Measurements from ENCODE around the gene MMRN2. TPM values are rescaled to one million over a fixed set of nuclear protein-coding genes. Genes with fewer than 3 reads are reported as not detected.
"Not testable (repeated sequence)": the region's sequence is repeated elsewhere in the genome, so short reads cannot be mapped to it uniquely, and the experiment has no call there.

Gene MMRN2, protein sequence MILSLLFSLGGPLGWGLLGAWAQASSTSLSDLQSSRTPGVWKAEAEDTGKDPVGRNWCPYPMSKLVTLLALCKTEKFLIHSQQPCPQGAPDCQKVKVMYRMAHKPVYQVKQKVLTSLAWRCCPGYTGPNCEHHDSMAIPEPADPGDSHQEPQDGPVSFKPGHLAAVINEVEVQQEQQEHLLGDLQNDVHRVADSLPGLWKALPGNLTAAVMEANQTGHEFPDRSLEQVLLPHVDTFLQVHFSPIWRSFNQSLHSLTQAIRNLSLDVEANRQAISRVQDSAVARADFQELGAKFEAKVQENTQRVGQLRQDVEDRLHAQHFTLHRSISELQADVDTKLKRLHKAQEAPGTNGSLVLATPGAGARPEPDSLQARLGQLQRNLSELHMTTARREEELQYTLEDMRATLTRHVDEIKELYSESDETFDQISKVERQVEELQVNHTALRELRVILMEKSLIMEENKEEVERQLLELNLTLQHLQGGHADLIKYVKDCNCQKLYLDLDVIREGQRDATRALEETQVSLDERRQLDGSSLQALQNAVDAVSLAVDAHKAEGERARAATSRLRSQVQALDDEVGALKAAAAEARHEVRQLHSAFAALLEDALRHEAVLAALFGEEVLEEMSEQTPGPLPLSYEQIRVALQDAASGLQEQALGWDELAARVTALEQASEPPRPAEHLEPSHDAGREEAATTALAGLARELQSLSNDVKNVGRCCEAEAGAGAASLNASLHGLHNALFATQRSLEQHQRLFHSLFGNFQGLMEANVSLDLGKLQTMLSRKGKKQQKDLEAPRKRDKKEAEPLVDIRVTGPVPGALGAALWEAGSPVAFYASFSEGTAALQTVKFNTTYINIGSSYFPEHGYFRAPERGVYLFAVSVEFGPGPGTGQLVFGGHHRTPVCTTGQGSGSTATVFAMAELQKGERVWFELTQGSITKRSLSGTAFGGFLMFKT
- 53.1 TPM for total RNA-seq
- long read RNA-seq, full-length matches to known transcripts: 107 of 147 reads
- long read RNA-seq, partial matches to known transcripts: 31 of 147 reads
- long read RNA-seq, other reads (novel, unspliced or antisense): 9 of 147 reads

DNA sequence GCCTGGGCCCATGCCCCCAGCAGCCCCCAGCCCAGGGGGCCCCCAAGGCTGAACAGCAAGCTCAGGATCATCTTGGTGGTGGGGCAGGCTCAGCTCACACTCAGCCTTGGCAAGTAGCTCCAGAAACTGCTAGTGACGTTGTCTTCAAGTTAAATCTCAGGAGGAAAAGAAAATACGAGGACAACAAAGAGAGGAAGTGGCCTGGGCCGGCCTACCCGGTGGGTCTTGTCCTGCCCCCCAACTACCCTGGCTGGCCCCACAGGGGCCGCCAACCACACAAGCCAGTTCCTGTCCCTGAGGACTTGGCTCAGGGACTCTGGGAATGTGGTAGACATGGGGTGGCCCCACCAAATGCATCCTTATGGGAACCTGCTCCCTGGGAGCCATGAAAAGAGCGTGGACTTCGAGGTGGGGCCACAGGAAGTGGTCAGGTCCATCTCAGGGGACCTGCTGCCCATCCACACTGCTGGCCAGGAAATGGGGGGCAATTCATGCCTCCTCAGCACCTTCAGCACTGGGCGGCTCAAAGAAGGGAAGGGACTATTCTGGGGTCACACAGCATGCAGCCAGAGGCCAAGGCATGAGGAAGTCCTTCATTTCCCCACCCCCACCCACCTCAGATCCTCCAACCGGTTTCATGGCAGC, at the start of gene MMRN2:
Gene MMRN2, minus strand, starts transcription at position 145 of the 645 bp plus-strand sequence. Its CDS starts 74 bp downstream, at position 71.
- no peaks in the 10 kb centered on the region for H3K9me3 ChIP-seq
- DNase-seq (no peak), ATAC-seq (no peak)
- intact Hi-C loops (cut with DNase I): no loop called here
- H3K4me1 ChIP-seq: peaks cover 59% of the 10 kb centered on the region
- TF ChIP-seq CTCF (IDR thresholded peaks at IDR 0.05): no peak
- H3K27ac ChIP-seq: peak within 1 kb of the TSS; percentile 81
- no peaks in the 10 kb centered on the region for H3K36me3 ChIP-seq
- H3K4me3 ChIP-seq: peak within 1 kb of the TSS; percentile 54
- no peaks in the 10 kb centered on the region for H3K27me3 ChIP-seq (ENCODE audit: low read depth)

- H3K4me3 ChIP-seq; H3K27ac ChIP-seq; intact Hi-C loops (cut with DNase I); ATAC-seq; H3K9me3 ChIP-seq; H3K4me1 ChIP-seq; H3K36me3 ChIP-seq; DNase-seq; H3K27me3 ChIP-seq (ENCODE audit: low read depth): not testable (repeated sequence)
These were observed 49.7 kb upstream of the MMRN2 start for GRCh38 chr10:87007124-87007523.

GRCh38 chr10:87000491-87000890, 43.1 kb upstream of the MMRN2 start:
- Histone ChIP-seq H3K27me3 (ENCODE audit: low read depth) (no peaks in the 10 kb centered on the region), H3K36me3 (peaks cover 2% of the 10 kb centered on the region), H3K27ac (no peak overlapping the region), H3K4me3 (no peak overlapping the region), H3K4me1 (no peaks in the 10 kb centered on the region), H3K9me3 (no peaks in the 10 kb centered on the region)
- no peak for TF ChIP-seq CTCF (IDR thresholded peaks at IDR 0.05)
- DNase-seq (no peak), ATAC-seq (no peak)
- intact Hi-C loops (cut with DNase I): no loop called here

GRCh38 chr10:86999802-87000403, 42.5 kb upstream of the MMRN2 start:
- H3K4me3 ChIP-seq; ATAC-seq; DNase-seq; H3K36me3 ChIP-seq; H3K27ac ChIP-seq; H3K4me1 ChIP-seq; H3K9me3 ChIP-seq; H3K27me3 ChIP-seq (ENCODE audit: low read depth); intact Hi-C loops (cut with DNase I): not testable (repeated sequence)

DNA sequence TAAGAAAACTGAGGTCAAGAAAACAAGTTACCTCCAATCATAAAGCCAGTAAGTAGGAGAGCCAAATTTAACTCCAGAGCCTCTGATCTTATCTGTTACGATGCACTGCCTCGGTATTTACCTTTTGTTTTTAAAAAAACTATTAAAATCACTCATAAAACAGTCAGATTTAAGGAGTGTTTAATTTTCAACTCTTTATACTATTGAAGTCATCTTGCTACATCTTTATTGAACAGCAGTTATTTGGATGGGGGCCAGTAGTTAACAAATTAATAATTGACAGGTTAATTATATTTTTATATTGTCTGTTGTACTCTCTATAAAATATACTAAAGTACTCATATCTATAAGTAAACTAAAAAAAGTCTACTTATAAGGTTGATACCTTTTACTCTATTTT, 35.5 kb upstream of the MMRN2 start:
- peaks cover 33% of the 10 kb centered on the region for H3K36me3 ChIP-seq
- no peak for ATAC-seq
- no peak overlapping the region for H3K4me3 ChIP-seq
- no peak overlapping the region for H3K27ac ChIP-seq
- no peaks in the 10 kb centered on the region for H3K9me3 ChIP-seq
- intact Hi-C loops (cut with DNase I): no loop called here
- H3K4me1 ChIP-seq: no peaks in the 10 kb centered on the region
- DNase-seq: no peak
- H3K27me3 ChIP-seq (ENCODE audit: low read depth): no peaks in the 10 kb centered on the region
- no peak for TF ChIP-seq CTCF (IDR thresholded peaks at IDR 0.05)

- Histone ChIP-seq H3K27me3 (ENCODE audit: low read depth) (no peaks in the 10 kb centered on the region), H3K4me3 (no peak overlapping the region), H3K9me3 (no peaks in the 10 kb centered on the region), H3K4me1 (no peaks in the 10 kb centered on the region), H3K36me3 (peaks cover 33% of the 10 kb centered on the region), H3K27ac (no peak overlapping the region)
- TF ChIP-seq CTCF (IDR thresholded peaks at IDR 0.05): no peak
- DNase-seq: no peak
- ATAC-seq: no peak
- intact Hi-C loops (cut with DNase I): no loop called here
These were observed 35.0 kb upstream of the MMRN2 start for GRCh38 chr10:86992456-86992855.

GRCh38 chr10:86991362-86991761, 33.9 kb upstream of the MMRN2 start:
- H3K9me3 ChIP-seq; H3K27me3 ChIP-seq (ENCODE audit: low read depth); H3K27ac ChIP-seq; ATAC-seq; H3K4me3 ChIP-seq; DNase-seq; intact Hi-C loops (cut with DNase I); H3K4me1 ChIP-seq: not testable (repeated sequence)
- H3K36me3 ChIP-seq: peaks cover 33% of the 10 kb centered on the region
